Stimulated activated CD4-positive, alpha-beta T cell treated with anti-CD3 and anti-CD28 coated beads, Interleukin-15, amount 100 ng/mL, for 48 hours (primary cell): ENCODE results near the gene EYA3.

Experiments used
- DNase-seq, 2 donors: peaks; one replicate each; pipeline ENCODE4 v3.0.0-alpha.2; 2020; ENCODE audit warnings: low read depth in 2 of 2

The EYA3 gene

DNA sequence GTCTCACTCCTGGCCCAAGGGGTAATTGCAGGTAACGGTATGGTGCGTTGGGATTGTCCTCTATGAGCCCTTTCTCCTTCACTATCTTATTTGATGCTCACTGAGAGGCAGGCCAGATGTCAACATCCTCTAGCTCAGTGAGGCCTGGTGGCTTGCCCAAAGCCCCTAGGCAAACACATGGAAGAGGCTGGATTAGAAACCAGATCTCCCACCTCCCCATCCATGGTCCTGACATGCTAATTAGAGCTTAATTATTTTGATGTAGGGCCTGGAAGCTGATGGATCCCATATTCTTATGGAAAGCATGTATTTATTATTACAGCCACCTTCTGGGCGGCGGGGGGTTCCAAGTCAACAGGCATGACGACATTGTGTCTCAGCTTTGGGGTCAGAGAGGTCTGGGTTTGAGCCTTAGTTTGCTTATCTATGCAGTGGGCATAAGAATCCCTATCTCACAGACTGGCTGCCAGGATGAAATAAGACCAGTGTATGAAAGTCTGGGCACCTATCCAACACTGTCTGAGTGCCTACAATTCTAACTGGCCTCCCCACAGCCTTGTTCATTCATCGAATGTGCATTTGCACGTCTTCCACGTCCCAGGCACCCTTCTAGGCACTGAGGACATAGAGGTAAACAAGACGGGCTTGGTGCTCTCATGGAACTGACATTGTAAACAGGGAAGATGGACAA is 147.4 kb downstream of the EYA3 start:
- DNase-seq: no peak

DNA sequence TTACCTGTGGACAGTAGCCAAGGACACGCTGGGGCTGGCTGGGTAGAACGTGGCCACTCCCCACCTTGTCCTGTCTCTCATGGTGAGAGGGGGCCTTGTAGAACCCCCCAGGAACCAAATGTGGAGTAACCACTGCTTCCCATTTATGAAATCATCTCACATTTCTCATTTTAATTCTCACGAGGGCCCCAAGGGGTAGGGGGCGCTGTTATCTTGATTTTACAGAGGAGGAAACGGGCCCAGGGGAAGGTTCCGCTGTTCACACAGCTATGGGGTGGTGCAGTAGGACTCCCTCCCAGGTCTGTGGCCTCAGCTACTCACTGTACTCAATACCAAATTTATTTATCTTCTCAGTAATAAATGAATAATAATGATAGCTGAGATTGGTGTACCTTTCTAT is 148.1 kb downstream of the EYA3 start:
- DNase-seq: peak; percentile 42 to 72

DNA sequence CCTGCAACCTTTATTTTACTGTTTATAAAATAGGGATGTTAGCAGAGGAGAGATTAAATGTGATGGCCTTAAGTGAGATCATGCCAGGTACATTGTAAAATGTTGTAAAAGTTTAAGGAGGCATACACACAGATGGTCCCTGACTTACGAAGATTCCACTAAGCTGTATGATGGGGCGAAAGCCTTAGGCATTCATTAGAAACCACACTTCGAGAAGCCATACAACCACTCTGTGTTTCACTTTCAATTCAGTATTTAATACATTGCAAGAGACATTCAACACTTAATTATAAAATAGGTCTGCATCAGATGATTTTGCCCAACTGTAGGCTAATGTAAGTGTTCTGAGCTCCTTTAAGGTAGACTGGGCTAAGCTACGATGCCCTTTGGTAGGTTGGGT is 149.9 kb downstream of the EYA3 start:
- no peak for DNase-seq

DNA sequence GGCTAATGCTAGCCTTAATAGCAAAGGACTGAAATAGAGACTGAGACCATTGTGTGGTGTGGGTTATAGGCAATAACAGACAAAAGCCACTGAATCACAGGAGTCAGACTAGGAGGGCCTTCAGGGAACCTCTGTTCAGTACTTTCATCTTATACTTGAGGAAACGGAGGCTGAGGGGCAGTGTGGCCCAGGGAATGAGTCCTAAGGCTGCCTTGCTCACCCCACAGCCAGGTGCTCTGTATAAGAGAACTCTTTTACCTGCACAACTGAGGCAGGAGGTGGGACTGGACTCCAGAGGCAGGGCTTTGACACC is 150.9 kb downstream of the EYA3 start:
- no peak for DNase-seq

DNA sequence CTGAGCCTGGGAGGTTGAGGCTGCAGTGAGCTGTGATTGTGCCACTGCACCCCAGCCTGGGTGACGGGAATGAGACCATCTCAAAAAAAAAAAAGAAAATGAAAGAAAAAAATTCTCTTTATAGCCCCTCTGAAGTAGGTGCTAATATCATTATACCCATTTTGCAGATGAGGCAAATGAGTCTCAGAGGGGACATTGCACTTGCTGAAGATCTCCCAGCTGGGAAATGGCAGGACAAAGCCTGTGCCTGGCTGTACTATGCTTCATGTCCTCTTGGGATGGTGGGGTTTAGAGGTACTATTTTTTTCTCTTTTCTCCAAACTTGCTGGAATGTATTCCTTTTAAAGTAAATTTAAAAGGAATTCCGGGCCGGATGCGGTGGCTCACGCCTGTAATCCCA is 152.0 kb downstream of the EYA3 start:
- no peak for DNase-seq

DNA sequence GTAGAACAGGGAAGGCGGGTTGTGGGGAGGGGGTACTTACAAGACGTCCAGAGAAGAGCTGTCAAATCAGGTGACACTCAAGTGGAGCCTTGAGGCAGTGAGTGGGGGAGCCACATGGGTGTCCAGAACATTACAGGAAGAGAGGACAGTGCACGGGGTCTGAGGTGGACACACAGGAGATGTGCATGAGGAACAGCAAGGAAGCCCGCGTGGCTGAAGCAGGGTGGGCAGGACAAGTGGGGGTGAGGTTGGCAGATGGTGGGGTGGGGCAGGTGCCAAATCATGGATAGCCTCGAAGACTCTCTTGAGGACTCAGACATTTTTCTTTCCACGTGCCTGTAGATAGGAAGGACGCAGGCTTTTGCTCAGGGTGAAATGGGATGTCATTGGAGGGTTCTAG is 152.7 kb downstream of the EYA3 start:
- no peak for DNase-seq

DNA sequence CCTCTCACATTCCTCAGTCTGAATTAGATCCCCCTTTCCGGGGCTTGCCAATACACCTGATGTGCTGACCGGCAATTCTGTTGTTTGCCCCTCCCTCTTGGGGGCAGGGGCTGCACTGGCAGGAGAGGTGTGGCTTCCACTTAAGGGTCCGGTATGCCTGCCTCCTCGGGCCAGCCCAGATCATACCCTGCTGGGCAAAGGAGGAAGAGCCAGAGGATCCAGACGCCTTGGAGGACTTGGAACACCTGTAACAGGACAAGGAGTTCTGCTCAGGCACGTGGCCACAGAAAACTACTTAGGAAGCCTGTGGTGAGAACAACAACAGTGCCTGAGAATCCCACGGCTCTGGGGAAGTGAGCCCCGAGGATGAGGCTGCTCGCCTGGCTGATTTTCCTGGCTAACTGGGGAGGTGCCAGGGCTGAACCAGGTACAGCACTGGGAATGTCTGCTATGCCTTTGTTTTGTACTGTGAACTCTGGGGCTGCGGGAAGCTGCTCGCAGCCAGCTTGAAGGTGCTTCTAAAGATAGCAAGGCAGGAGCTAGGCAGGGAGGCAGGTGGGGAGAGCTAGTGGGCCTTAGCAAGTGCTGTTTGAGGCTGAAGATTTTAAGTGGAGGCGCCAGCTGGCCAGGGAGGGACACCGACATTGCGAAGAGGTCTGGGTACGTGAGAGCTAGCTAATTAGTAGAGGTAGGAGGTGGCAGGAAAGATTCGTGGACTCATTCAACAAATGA is 153.4 kb downstream of the EYA3 start, which contains the start of gene SMPDL3B:
TSS of gene SMPDL3B (plus strand) at position 183 of the 732 bp plus-strand sequence. CDS start at position 367, 184 bp downstream.
- DNase-seq: no peak

DNA sequence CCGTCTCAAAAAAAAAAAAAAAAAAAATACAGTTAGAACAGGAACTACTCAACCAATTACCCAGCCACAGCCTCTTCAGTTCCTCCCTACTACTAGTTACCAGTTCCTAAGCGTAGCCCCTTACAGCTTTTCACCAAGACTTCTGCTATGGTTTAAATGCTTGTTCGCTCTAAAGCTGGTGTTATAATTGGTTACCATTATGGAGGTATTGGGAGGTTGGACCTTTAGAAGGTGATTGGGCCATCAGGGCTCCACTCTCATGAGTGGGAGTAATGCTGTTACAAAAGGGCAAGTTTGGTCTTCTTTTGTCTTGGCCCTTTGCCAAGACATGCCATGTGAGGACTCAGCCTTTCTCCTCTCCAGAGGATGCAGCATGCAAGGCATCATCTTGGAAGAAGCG is 156.7 kb downstream of the EYA3 start:
- DNase-seq: no peak

DNA sequence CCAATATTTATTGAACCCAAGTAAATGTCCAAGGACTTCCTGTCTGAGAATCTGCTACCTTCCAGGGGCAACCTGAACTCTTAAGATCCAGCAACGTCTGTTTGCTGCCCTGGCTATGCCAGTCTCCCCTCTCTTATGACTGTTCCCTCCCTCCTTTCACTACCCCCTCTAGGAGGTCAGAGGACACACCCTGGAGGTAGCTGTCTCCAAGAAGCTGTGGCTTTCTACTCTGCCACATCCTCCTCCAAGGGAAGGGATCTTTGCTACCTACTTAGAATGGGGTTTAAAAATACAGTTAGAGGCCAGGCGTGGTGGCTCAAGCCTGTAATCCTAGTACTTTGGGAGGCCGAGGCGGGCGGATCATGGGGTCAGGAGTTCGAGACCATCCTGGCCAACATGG is 157.2 kb downstream of the EYA3 start:
- no peak for DNase-seq

DNA sequence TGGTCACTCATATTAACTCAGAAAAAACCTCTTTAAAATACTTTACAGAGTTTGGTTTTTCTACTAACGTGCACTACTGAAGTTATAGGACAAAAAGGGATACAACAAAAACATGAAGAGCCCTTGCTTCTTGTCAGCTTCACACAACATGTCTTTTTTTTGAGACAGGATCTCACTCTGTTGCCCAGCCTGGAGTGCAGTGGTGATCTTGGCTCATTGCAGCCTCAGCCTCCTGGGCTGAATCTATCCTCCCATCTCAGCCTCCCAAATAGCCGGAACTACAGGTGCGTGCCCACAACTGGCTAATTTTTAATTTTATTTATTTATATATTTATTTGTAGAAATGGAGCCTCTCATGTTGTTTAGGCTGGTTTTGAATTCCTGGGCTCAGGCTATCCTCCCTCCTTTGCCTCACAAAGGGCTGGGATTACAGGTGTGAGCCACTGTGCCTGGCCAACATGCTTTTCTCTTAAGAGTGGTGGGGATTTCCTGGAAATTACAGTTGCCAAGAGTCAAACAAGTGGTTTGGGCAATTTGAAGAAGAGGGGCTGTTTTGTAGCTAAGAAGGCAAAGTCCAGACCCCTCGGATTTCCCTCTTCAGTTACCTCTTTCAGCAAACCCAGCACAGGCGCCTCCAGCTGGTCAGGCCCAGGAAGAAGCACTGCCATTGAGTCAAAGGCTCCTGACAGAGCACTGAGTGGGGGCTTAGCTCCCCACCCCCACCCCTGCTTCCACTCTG is 160.0 kb downstream of the EYA3 start:
- no peak for DNase-seq

DNA sequence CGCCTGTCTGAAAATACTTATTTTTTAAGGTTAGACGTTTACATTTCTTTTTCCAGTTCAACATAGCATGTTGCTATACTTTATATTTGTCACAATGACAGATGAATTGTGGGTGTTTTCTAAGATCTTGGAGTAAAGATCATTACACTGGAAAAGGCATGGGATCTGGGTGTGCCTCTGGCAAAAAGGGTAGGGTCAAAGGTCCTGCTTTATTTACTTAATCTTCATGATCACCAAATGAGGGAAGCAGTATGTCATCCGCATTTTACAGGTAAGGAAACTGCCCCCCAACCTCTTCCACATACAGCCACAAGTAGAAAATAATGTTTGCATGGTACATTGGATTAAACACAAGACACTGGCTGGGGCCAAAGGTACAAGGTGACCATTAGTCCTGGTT is 166.1 kb downstream of the EYA3 start:
- DNase-seq: no peak
